Astrocyte of the hippocampus (primary cell): ENCODE measurements around the gene ZNF777.
A peak's percentile ranks its signal among the peaks of the same experiment; 100 is the strongest.
"Not testable (repeated sequence)": the region's sequence is repeated elsewhere in the genome, so short reads cannot be mapped to it uniquely, and the experiment has no call there.

Experiments
- DNase-seq: peaks from one replicate; pipeline ENCODE4 v3.0.0; 2011; ENCODE audit warnings: low read depth, low spot score

ZNF777 gene

GRCh38 chr7:149420006-149420405 is 40.9 kb downstream of the ZNF777 start:
- DNase-seq = no peak

DNA sequence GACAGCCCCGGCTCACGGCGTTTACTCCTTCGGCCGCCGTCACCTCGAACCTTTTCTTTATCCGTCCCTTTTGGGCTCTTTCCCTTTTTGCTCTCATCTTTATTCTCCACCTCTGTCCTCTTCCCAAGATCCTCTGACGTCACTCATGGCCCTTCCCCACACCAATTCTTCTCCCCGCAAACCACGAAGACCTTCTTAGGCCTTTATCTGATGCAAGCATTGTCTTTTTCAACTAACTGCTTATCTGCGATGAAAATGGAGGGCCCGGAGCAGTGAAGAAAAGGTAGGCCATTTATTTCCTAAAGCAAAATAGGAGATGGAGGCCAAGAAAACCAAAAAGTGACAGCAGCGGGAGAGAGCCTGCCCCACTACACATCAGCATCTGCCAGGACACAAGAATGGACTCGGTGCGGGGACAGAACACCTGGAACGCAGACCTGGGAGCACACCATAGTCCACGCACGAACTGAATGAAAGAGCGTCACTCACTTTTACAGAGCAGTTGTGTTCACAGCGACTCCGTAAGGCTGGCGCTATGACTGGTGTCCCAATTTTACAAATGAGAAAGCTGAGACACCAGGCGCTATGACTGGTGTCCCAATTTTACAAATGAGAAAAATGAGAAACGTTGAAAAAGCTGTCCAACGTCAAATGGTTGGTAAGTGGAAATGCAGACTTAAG is 45.3 kb downstream of the ZNF777 start:
- DNase-seq = peak; percentile 16

DNA sequence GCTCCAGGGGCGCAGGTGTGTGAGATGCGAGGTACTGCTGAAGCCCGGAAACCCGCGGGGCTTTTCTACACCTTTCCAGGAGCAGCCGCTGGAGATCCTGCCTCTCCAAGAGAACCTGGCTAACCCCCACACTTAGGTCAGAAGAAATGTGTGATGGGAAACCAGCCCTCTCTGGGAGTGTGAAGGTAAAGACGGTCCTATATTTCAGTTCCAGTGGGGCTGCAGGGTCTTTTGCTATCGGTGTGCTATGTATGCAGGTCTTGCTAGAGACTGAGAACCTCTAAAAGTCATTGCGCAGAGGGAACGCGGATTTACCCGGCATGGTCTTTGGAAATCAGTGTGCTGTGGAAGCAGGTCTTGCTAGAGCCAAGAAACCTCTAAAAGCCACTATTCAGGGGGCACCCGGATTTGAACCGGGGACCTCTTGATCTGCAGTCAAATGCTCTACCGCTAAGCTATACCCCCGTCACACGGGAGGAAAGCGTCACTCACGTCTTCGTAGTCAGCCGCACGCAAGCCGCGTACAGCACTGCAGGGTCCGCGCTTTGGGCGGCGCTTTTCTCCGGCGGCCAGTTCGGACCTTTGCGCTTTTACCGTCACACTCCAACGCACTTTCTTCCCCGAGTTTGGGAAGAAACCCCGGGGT is 46.0 kb downstream of the ZNF777 start:
- DNase-seq = peak; percentile 56

DNA sequence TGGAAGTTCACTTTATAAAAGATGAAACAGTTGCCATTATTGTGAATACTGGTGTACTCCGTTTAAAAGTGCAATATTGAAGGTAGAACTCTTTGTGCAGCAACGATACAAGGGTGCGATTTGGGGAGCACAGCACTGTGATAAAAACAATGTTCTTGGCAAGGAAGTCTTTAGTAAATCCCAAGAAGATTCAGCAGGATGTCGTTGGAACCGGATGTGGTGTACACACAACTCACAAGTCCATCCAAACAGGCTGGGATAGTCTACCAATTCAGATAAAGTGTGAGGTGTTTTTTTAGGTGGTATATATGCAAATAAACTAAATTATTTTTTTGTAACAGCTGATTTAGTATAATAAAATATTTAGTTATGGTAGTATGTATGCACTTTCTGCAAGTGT is 46.7 kb downstream of the ZNF777 start:
- no peak for DNase-seq

DNA sequence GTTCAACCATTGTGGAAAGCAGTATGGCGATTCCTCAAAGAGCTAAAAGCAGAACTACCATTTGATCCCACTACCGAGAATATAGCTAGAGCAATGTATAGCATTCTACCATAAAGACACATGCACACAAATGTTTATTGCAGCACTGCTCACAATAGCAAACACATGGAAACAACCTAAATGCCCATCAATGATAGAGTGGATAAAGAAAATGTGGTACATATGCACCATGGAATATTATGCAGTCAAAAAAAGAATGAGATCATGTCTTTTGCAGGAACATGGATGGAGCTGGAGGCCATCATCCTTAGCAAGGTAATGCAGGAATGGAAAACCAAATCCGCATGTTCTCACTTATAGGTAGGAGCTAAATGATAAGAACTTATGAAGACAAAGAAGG is 47.8 kb downstream of the ZNF777 start:
- not testable (repeated sequence) for DNase-seq

DNA sequence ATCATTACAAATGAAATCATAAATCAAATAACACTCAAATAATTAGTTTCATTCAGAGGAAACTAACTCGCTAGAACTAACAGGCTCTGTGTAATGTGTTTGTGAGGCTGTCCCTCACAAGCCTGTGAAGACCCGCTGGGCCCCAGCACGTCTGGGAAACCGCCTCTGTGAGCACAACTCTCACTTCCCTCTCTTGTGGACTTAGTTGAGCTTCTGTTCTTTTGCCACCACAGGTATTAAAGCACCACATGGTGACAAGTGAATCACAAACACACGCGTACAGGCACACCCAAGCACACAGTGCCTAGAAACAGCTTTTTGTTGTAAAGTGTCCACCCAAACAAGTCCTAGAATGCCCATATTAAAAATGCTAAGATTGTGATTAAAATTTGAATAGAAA is 51.0 kb downstream of the ZNF777 start:
- no peak for DNase-seq

DNA sequence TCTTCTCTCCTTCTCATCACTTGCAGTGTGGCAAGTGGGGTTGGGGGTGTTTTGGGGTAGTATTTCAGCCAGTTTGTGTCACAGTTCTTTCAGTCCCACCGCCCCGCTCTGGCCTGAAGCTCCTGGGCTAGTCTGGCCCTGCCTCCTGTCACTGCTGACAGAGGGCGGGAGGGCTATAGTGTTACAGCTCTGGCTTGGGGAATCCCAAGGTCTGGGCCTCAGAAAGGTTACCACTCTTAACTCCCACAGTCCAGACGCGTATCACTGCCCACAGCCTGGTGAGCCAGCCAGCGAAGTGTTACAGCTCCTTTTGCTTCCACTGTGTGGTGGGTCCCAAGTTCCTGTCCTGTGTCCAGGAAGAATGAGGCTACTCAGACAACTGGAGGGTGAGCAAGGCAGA is 56.0 kb downstream of the ZNF777 start:
- DNase-seq = no peak

GRCh38 chr7:149404396-149404795 is 56.5 kb downstream of the ZNF777 start:
- DNase-seq = no peak

DNA sequence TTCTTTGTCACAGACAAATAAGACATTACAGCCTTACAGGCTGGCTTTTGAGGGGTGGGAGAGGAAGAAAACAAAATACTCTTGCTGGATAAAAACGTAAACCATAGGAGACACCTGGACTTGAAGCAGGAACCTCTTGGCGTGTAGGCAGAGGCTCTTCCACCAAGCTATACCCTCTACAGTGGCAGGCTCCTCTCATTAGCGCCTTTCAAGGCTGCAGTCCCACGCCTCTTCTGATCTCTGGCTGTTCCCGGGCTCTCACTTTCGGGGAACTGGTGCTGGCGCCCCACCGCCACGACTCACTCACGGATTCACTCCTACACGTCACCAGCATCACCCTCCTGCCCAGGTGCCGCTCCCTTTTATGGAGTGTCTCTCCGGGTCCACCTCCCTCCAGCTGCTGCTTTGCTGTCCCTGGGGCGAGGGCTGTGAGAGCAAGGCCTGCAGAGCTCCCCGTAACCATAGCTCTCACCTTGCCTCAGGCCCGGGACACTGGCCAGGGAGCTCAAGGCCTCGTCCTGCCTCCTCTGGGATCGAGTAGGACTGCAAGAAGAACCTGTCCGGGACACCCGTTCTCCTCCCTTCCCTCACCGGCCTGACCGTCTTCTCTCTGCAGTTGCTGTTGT is 62.6 kb downstream of the ZNF777 start:
- DNase-seq = no peak

DNA sequence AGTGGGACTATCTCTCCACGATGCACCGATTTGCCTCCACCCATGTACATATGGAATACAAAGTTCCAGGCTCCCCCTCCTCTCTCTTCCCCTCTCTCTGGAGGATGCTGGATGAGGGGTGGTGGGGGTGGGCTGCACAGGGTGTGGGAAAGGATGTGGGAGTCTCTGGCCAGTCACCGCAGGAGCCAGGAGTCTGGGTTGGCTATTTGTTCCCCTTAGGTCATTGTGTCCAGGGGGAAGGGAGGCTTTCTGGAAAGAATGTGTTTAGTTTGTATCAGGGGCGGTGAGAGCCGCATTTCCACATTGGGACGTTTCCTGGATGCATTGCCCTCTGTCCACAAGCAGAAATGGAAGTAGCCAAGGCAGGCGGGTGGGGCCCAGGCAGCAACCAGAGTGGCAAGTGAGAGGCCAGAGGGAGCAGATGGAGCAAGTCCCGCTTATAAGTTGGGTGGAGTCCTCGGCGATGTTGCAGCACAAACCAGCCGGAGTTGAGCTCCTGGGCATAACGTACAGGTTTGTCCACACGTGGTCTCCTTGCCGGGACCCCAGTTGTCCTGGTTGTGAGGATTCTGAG is 63.3 kb downstream of the ZNF777 start:
- DNase-seq = no peak

GRCh38 chr7:149388550-149389335 is 72.1 kb downstream of the ZNF777 start:
- not testable (repeated sequence) for DNase-seq

GRCh38 chr7:149386514-149386913 is 74.3 kb downstream of the ZNF777 start:
- not testable (repeated sequence) for DNase-seq

GRCh38 chr7:149385195-149385950 is 75.5 kb downstream of the ZNF777 start:
- DNase-seq = no peak
